Measurements from ENCODE around the gene COX19.

DNA sequence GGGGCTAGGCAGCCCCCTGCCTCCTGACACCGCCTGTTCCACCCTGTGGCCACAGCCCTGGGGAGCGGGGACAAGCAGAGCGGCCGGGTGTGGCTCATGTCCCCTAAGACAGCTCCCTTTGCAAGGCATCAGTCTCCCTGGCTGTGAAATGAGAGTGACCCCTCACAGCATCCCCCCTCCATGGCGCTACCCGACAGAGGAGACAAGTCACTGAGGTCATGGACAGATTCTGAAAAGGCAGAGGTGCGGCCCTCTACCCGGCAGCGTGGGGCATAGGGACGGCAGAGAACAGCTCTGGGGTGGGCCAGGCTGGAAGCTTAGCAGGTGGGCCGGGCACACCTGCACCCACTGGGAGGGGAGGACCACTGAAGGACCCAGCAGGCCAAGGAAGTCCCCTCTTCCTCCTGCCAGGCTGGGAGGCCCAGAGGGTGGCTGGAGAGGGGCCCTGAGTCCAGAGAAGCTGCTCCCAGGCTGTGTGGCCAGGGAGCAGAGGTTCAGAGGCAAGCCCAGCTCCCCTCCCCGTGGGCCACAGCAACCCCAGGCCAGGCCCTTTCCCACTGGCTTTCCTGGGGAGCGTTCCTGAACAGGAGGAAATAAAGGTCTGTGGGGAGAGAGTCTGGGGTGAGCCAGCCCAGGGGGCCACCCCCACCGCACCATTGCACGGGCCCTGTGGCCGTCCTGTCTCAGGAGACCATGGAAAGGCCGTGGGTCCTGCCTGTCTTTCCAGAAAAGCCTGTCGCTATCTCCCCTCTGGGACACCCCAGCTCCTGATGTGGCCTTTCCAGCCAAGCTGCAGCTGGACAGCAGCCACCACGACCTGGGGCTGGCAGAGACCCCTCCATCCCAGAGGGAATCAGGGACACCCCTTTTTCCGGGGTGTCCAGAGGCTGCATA is 22.6 kb downstream of the COX19 start:
- TF ChIP-seq, protein P1, sequence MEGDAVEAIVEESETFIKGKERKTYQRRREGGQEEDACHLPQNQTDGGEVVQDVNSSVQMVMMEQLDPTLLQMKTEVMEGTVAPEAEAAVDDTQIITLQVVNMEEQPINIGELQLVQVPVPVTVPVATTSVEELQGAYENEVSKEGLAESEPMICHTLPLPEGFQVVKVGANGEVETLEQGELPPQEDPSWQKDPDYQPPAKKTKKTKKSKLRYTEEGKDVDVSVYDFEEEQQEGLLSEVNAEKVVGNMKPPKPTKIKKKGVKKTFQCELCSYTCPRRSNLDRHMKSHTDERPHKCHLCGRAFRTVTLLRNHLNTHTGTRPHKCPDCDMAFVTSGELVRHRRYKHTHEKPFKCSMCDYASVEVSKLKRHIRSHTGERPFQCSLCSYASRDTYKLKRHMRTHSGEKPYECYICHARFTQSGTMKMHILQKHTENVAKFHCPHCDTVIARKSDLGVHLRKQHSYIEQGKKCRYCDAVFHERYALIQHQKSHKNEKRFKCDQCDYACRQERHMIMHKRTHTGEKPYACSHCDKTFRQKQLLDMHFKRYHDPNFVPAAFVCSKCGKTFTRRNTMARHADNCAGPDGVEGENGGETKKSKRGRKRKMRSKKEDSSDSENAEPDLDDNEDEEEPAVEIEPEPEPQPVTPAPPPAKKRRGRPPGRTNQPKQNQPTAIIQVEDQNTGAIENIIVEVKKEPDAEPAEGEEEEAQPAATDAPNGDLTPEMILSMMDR (conservative IDR thresholded peaks at IDR 0.05; ENCODE audit: low read depth, low read length) = no peak
- TF ChIP-seq EZH2 (IDR thresholded peaks at IDR 0.05; ENCODE audit: low read length, unreplicated experiment) = no peak

Data from PC-3 (cell line).